WTC11 (cell line): Measurements from ENCODE around the gene ZNF570.

Experiments used
- ATF2 ChIP-seq: sonication (generic); formaldehyde crosslinking; IDR thresholded peaks from 2 replicates; pipeline ENCODE4 v1.8.1; 2022; ENCODE audit warnings: low read depth, missing genetic modification reagents, borderline replicate concordance
- CTCF ChIP-seq: fragments of 200-600 bp; IDR thresholded peaks from 2 replicates; pipeline ENCODE4 v1.8.0; 2022; ENCODE audit warnings: antibody characterized with exemption
- EMX1 ChIP-seq: fragments of 250-450 bp; sonication (Bioruptor Pico); IDR thresholded peaks from 2 replicates; pipeline ENCODE4 v1.8.0; 2021; ENCODE audit warnings: mild to moderate bottlenecking
- ETV6 ChIP-seq: sonication (generic); formaldehyde crosslinking; IDR thresholded peaks from 2 replicates; pipeline ENCODE4 v1.8.1; 2022; ENCODE audit warnings: mild to moderate bottlenecking, missing genetic modification reagents
- FOXJ3 ChIP-seq: sonication (generic); formaldehyde crosslinking; IDR thresholded peaks from 2 replicates; pipeline ENCODE4 v1.9.0; 2021; ENCODE audit warnings: missing genetic modification reagents, mild to moderate bottlenecking, borderline replicate concordance
- FOXK1 ChIP-seq: sonication (generic); formaldehyde crosslinking; IDR thresholded peaks from 2 replicates; pipeline ENCODE4 v1.8.0; 2022; ENCODE audit warnings: mild to moderate bottlenecking, moderate library complexity, missing genetic modification reagents
- GABPB1 ChIP-seq: sonication (generic); formaldehyde crosslinking; IDR thresholded peaks from 2 replicates; pipeline ENCODE4 v1.8.1; 2023; ENCODE audit warnings: mild to moderate bottlenecking, missing genetic modification reagents
- MAX ChIP-seq: sonication (generic); formaldehyde crosslinking; IDR thresholded peaks from 2 replicates; pipeline ENCODE4 v1.8.0; 2022; ENCODE audit warnings: mild to moderate bottlenecking, missing genetic modification reagents
- NR1H2 ChIP-seq: sonication (generic); formaldehyde crosslinking; IDR thresholded peaks from 2 replicates; pipeline ENCODE4 v1.9.0; 2021; ENCODE audit warnings: mild to moderate bottlenecking, moderate library complexity, missing genetic modification reagents
- PRDM15 ChIP-seq: sonication (generic); formaldehyde crosslinking; IDR thresholded peaks from 2 replicates; pipeline ENCODE4 v1.8.0; 2022; ENCODE audit warnings: missing genetic modification reagents
- USF2 ChIP-seq: sonication (generic); formaldehyde crosslinking; IDR thresholded peaks from 2 replicates; pipeline ENCODE4 v1.8.1; 2023; ENCODE audit warnings: mild to moderate bottlenecking, missing genetic modification reagents, moderate library complexity
- ZNF396 ChIP-seq: fragments of 250-450 bp; sonication (Bioruptor Pico); IDR thresholded peaks from 2 replicates; pipeline ENCODE4 v1.8.0; 2021; ENCODE audit warnings: mild to moderate bottlenecking, moderate library complexity, borderline replicate concordance
- ZNF512 ChIP-seq: sonication (generic); formaldehyde crosslinking; IDR thresholded peaks from 2 replicates; pipeline ENCODE4 v1.8.1; 2022; ENCODE audit warnings: missing genetic modification reagents, borderline replicate concordance

- TF ChIP-seq EMX1 (CRISPR knock-in tag) (no peak), CTCF (no peak), ETV6 (CRISPR knock-in tag) (no peak), PRDM15 (no peak), NR1H2 (CRISPR knock-in tag) (no peak), FOXK1 (no peak), GABPB1 (CRISPR knock-in tag) (no peak), ZNF512 (CRISPR knock-in tag) (no peak), FOXJ3 (no peak), ATF2 (CRISPR knock-in tag) (no peak), USF2 (CRISPR knock-in tag) (no peak), ZNF396 (no peak), MAX (CRISPR knock-in tag) (no peak)
Observed at GRCh38 chr19:37492213-37492612, 23.1 kb downstream of the ZNF570 start.
